Measurements from ENCODE around the gene ANKFY1. TPM values are rescaled to one million over a fixed set of nuclear protein-coding genes. Genes with fewer than 3 reads are reported as not detected.

Gene ANKFY1
- total RNA-seq, 1 experiment from 2014 or later, result 38.6 TPM

DNA sequence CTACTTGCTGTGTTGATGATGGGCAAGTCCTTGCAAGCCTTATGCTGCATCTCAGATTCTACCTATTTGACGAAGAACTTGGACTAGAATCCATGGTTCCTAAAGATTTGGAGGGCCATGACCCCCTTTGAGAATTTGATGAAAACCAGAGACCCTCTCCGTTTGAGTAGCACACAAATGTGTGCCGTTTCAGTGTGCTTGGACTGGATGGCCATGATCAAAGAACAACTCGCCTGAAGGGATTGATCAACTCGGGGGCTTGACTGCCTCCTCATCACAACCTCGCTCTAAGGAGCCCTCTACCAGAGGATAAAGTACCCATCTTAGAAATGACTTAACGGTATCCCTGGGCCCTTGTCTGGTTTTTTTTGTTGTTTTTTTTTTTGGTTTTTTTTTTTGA lies 2.8 kb upstream of the ANKFY1 start:
- BruUV-seq (replicated peaks), result no TSS peak
- no peak overlapping the region for H3K27ac ChIP-seq (ENCODE audit: low read length)
- POLR2A ChIA-PET, result no interaction called here
- no peaks in the 10 kb centered on the region for H3K27me3 ChIP-seq (ENCODE audit: control insufficient read depth, insufficient read depth, low read length)
- TF ChIP-seq TCF7L2 (IDR thresholded peaks at IDR 0.05; ENCODE audit: low read depth, low read length) (no peak), POLR2AphosphoS5 (IDR thresholded peaks at IDR 0.05; ENCODE audit: low read depth, low read length) (no peak; the same call in 1 of the 2 replicates), SIN3A (IDR thresholded peaks at IDR 0.05; ENCODE audit: borderline replicate concordance, insufficient read depth, low read depth, low read length) (no peak)
- TF ChIP-seq, protein P1, sequence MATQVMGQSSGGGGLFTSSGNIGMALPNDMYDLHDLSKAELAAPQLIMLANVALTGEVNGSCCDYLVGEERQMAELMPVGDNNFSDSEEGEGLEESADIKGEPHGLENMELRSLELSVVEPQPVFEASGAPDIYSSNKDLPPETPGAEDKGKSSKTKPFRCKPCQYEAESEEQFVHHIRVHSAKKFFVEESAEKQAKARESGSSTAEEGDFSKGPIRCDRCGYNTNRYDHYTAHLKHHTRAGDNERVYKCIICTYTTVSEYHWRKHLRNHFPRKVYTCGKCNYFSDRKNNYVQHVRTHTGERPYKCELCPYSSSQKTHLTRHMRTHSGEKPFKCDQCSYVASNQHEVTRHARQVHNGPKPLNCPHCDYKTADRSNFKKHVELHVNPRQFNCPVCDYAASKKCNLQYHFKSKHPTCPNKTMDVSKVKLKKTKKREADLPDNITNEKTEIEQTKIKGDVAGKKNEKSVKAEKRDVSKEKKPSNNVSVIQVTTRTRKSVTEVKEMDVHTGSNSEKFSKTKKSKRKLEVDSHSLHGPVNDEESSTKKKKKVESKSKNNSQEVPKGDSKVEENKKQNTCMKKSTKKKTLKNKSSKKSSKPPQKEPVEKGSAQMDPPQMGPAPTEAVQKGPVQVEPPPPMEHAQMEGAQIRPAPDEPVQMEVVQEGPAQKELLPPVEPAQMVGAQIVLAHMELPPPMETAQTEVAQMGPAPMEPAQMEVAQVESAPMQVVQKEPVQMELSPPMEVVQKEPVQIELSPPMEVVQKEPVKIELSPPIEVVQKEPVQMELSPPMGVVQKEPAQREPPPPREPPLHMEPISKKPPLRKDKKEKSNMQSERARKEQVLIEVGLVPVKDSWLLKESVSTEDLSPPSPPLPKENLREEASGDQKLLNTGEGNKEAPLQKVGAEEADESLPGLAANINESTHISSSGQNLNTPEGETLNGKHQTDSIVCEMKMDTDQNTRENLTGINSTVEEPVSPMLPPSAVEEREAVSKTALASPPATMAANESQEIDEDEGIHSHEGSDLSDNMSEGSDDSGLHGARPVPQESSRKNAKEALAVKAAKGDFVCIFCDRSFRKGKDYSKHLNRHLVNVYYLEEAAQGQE (IDR thresholded peaks at IDR 0.05; ENCODE audit: insufficient read depth in 1 of 2, low read depth in 2 of 2, low read length in 1 of 2), result no peak
- TF ChIP-seq, protein P2, sequence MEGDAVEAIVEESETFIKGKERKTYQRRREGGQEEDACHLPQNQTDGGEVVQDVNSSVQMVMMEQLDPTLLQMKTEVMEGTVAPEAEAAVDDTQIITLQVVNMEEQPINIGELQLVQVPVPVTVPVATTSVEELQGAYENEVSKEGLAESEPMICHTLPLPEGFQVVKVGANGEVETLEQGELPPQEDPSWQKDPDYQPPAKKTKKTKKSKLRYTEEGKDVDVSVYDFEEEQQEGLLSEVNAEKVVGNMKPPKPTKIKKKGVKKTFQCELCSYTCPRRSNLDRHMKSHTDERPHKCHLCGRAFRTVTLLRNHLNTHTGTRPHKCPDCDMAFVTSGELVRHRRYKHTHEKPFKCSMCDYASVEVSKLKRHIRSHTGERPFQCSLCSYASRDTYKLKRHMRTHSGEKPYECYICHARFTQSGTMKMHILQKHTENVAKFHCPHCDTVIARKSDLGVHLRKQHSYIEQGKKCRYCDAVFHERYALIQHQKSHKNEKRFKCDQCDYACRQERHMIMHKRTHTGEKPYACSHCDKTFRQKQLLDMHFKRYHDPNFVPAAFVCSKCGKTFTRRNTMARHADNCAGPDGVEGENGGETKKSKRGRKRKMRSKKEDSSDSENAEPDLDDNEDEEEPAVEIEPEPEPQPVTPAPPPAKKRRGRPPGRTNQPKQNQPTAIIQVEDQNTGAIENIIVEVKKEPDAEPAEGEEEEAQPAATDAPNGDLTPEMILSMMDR (IDR thresholded peaks at IDR 0.05), result no peak
- CTCF ChIA-PET, result no interaction called here
- no peak for ATAC-seq
- in situ Hi-C loops (cut with HindIII; ENCODE audit: low pct_unique_long_range_greater_than_20kb, low sequenced_read_pairs), result no loop called here
- DNase-seq (ENCODE audit: low read depth, low spot score), result no peak
- H3K36me3 ChIP-seq (ENCODE audit: control insufficient read depth, insufficient read depth, low read length), result peaks cover 14% of the 10 kb centered on the region
- intact Hi-C loops (cut with micrococcal nuclease; ENCODE audit: unreplicated experiment), result no loop called here
- H3K4me1 ChIP-seq (ENCODE audit: control insufficient read depth, insufficient read depth, low read length), result peaks cover 4% of the 10 kb centered on the region; the same call in 1 of the 2 replicates
- H3K9me3 ChIP-seq (ENCODE audit: control insufficient read depth, insufficient read depth, low read depth, low read length), result no peaks in the 10 kb centered on the region
- H3K4me3 ChIP-seq (ENCODE audit: low read depth in 2 of 2, low read length in 2 of 2), result no peak overlapping the region

DNA sequence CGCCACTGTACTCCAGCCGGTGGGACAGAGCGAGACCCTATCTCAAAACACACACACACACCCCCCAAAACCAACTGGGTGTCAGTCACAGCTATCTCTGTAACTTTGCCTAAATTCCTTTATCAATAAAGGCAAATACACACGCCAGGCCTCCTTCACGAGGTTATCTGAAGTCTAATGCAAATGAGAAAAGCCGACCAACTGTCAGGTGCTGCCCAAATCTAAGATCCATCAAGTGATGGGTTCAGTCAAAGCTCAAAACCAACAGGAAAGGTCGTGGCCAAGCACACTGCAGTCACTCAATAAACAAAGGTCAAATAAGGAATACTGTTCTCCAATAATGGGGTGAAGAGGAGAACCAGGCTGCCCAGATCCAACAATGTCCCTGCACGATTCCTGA lies 1.1 kb downstream of the ANKFY1 start:
- peaks cover 4% of the 10 kb centered on the region; the same call in 1 of the 2 replicates for H3K4me1 ChIP-seq (ENCODE audit: control insufficient read depth, insufficient read depth, low read length)
- in situ Hi-C loops (cut with HindIII; ENCODE audit: low pct_unique_long_range_greater_than_20kb, low sequenced_read_pairs), result no loop called here
- CTCF ChIA-PET, result interaction anchor here (0.7 kb wide), 1 partner anchor 216 kb away, joined by 5 read pairs; no protein-coding TSS in a partner anchor
- POLR2A ChIA-PET, result no interaction called here
- BruUV-seq (replicated peaks), result TSS peak; percentile 45
- peak overlapping the region; percentile 83 to 92 for H3K4me3 ChIP-seq (ENCODE audit: low read depth in 2 of 2, low read length in 2 of 2)
- TF ChIP-seq POLR2AphosphoS5 (IDR thresholded peaks at IDR 0.05; ENCODE audit: low read depth, low read length), result no peak
- TF ChIP-seq SIN3A (IDR thresholded peaks at IDR 0.05; ENCODE audit: borderline replicate concordance, insufficient read depth, low read depth, low read length), result no peak
- TF ChIP-seq, protein P1 (IDR thresholded peaks at IDR 0.05; ENCODE audit: insufficient read depth in 1 of 2, low read depth in 2 of 2, low read length in 1 of 2), result no peak
- TF ChIP-seq, protein P2 (IDR thresholded peaks at IDR 0.05), result no peak
- no peak for TF ChIP-seq TCF7L2 (IDR thresholded peaks at IDR 0.05; ENCODE audit: low read depth, low read length)
- peaks cover 21% of the 10 kb centered on the region for H3K9me3 ChIP-seq (ENCODE audit: control insufficient read depth, insufficient read depth, low read depth, low read length)
- H3K36me3 ChIP-seq (ENCODE audit: control insufficient read depth, insufficient read depth, low read length), result peaks cover 5% of the 10 kb centered on the region; the same call in 1 of the 2 replicates
- DNase-seq (ENCODE audit: low read depth, low spot score) (no peak), ATAC-seq (no peak)
- no peaks in the 10 kb centered on the region for H3K27me3 ChIP-seq (ENCODE audit: control insufficient read depth, insufficient read depth, low read length)
- peak overlapping the region; percentile 94 for H3K27ac ChIP-seq (ENCODE audit: low read length)
- intact Hi-C loops (cut with micrococcal nuclease; ENCODE audit: unreplicated experiment), result no loop called here

Measured in Panc1 (cell line).